GM19438 (cell line): Measurements from ENCODE around the gene RASSF5.
"Not testable (repeated sequence)": the region's sequence is repeated elsewhere in the genome, so short reads cannot be mapped to it uniquely, and the experiment has no call there.

ENCODE experiments used
- ATAC-seq: cut with Tn5 transposase; IDR thresholded peaks from one replicate; pipeline ENCODE4 v1.9.1; 2021; ENCODE audit warnings: low read depth; ENCODE audit not compliant: unreplicated experiment

The RASSF5 gene

GRCh38 chr1:206476058-206476457 lies 31.3 kb upstream of the RASSF5 start:
- no peak for ATAC-seq

- no peak for ATAC-seq
Measured at GRCh38 chr1:206476591-206476990, 30.7 kb upstream of the RASSF5 start.

GRCh38 chr1:206477110-206477509 lies 30.2 kb upstream of the RASSF5 start:
- no peak for ATAC-seq

- no peak for ATAC-seq
Measured at GRCh38 chr1:206477581-206478380, 29.6 kb upstream of the RASSF5 start.

- ATAC-seq, result no peak
Measured at GRCh38 chr1:206478746-206479145, 28.6 kb upstream of the RASSF5 start.

- ATAC-seq, result no peak
Measured at GRCh38 chr1:206479183-206480125, 27.9 kb upstream of the RASSF5 start.

- ATAC-seq, result no peak
Measured at GRCh38 chr1:206480211-206480610, 27.1 kb upstream of the RASSF5 start.

- no peak for ATAC-seq
Measured at GRCh38 chr1:206482611-206483010, 24.7 kb upstream of the RASSF5 start.

- not testable (repeated sequence) for ATAC-seq
Measured at GRCh38 chr1:206483864-206484263, 23.5 kb upstream of the RASSF5 start.

- no peak for ATAC-seq
Measured at GRCh38 chr1:206484901-206485300, 22.4 kb upstream of the RASSF5 start.

GRCh38 chr1:206486995-206487788 lies 20.1 kb upstream of the RASSF5 start:
- no peak for ATAC-seq

GRCh38 chr1:206487970-206488369 lies 19.4 kb upstream of the RASSF5 start:
- ATAC-seq, result no peak

GRCh38 chr1:206488466-206488865 lies 18.9 kb upstream of the RASSF5 start:
- ATAC-seq, result no peak

GRCh38 chr1:206489980-206490770 lies 17.2 kb upstream of the RASSF5 start:
- ATAC-seq, result no peak

GRCh38 chr1:206490771-206491405 lies 16.4 kb upstream of the RASSF5 start:
- ATAC-seq, result no peak

GRCh38 chr1:206491616-206492015 lies 15.7 kb upstream of the RASSF5 start:
- ATAC-seq, result no peak

GRCh38 chr1:206492589-206492988 lies 14.7 kb upstream of the RASSF5 start:
- no peak for ATAC-seq

GRCh38 chr1:206493279-206493678 lies 14.1 kb upstream of the RASSF5 start:
- no peak for ATAC-seq

GRCh38 chr1:206495011-206495461 lies 12.3 kb upstream of the RASSF5 start:
- no peak for ATAC-seq
